Right lung (tissue), 5 donors: Measurements from ENCODE around the gene RFX7. TPM values are rescaled to one million over a fixed set of nuclear protein-coding genes. Genes with fewer than 3 reads are reported as not detected.
A peak's percentile ranks its signal among the peaks of the same experiment; 100 is the strongest.

Source experiments
- DNase-seq, 2 donors: peaks; one replicate each; pipeline ENCODE4 v3.0.0-alpha.2; 2013
- polyA plus RNA-seq, 5 donors: library from polyadenylated mRNA; unstranded; fragments of 120-200 nt; gene quantifications; one replicate each; pipeline versions ENCODE4 v1.2.1 to v1.2.3, GENCODE V29; 2013; ENCODE audit warnings: inconsistent platforms in 1 of 5, low replicate concordance in 1 of 5; ENCODE audit not compliant: insufficient read length in 5 of 5, insufficient read depth in 1 of 5

RFX7 gene
- polyA plus RNA-seq, 5 donors: 14.1 to 27.9 (median 24.8) TPM

GRCh38 chr15:56128081-56128480 is 115.6 kb downstream of the RFX7 start:
- no peak for DNase-seq

GRCh38 chr15:56126409-56126808 is 117.3 kb downstream of the RFX7 start:
- no peak for DNase-seq

- DNase-seq: no peak
Observed at GRCh38 chr15:56124391-56124790, 119.3 kb downstream of the RFX7 start.

GRCh38 chr15:56105855-56106254 is 137.8 kb downstream of the RFX7 start:
- DNase-seq: no peak

- DNase-seq: no peak
Observed at GRCh38 chr15:56102441-56102840, 141.2 kb downstream of the RFX7 start.

GRCh38 chr15:56099311-56099710 is 144.4 kb downstream of the RFX7 start:
- DNase-seq: no peak

GRCh38 chr15:56098195-56098863 is 145.3 kb downstream of the RFX7 start:
- DNase-seq: no peak

GRCh38 chr15:56095406-56095805 is 148.3 kb downstream of the RFX7 start:
- DNase-seq: no peak

GRCh38 chr15:56094171-56094570 is 149.5 kb downstream of the RFX7 start:
- DNase-seq: no peak

- no peak for DNase-seq
Observed at GRCh38 chr15:56088389-56088788, 155.3 kb downstream of the RFX7 start.

GRCh38 chr15:56086566-56086965 is 157.1 kb downstream of the RFX7 start:
- no peak for DNase-seq

- DNase-seq: no peak
Observed at GRCh38 chr15:56082263-56082761, 161.4 kb downstream of the RFX7 start.

- no peak for DNase-seq
Observed at GRCh38 chr15:56077081-56077480, 166.6 kb downstream of the RFX7 start.

- peak in 1 of 2 donors; percentile 14 for DNase-seq
Observed at GRCh38 chr15:56076640-56077039, 167.0 kb downstream of the RFX7 start.

- no peak for DNase-seq
Observed at GRCh38 chr15:56074481-56075265, 169.0 kb downstream of the RFX7 start.

- no peak for DNase-seq
Observed at GRCh38 chr15:56064152-56064551, 179.5 kb downstream of the RFX7 start.

- no peak for DNase-seq
Observed at GRCh38 chr15:56059716-56060115, 184.0 kb downstream of the RFX7 start.

- no peak for DNase-seq
Observed at GRCh38 chr15:56058986-56059385, 184.7 kb downstream of the RFX7 start.

GRCh38 chr15:56056626-56057025 is 187.1 kb downstream of the RFX7 start:
- DNase-seq: no peak

GRCh38 chr15:56053046-56053400 is 190.7 kb downstream of the RFX7 start:
- DNase-seq: no peak

GRCh38 chr15:56052395-56053045 is 191.2 kb downstream of the RFX7 start:
- DNase-seq: no peak

GRCh38 chr15:56051676-56052075 is 192.0 kb downstream of the RFX7 start:
- DNase-seq: no peak

- no peak for DNase-seq
Observed at GRCh38 chr15:56049577-56049976, 194.1 kb downstream of the RFX7 start.
